ENCODE measurements around the gene CNTNAP2. TPM values are rescaled to one million over a fixed set of nuclear protein-coding genes. Genes with fewer than 3 reads are reported as not detected.

The CNTNAP2 gene
- total and polyA plus RNA-seq, 2 of the 8 experiments (the other 6 are each of a cell fraction or from before 2014, with no cell fraction given) = 27.9 to 71.0 TPM

- no peaks in the 10 kb centered on the region; a peak in 1 of 7 replicates for H3K4me1 ChIP-seq (replicated peaks in 1 of 4; ENCODE audit: control insufficient read depth in 3 of 4, insufficient read depth in 4 of 4, low read length in 3 of 4)
- 76% methylated on average over 1 of the region's 1 CpG; no CpG with 5 or more reads in 1 of the 2 experiments for WGBS, 2 experiments (ENCODE audit: extremely low coverage in 1 of 2, insufficient coverage in 1 of 2, insufficient read length in 1 of 2, insufficient replicate concordance in 2 of 2, low coverage in 1 of 2, low lambda C conversion rate in 2 of 2, missing lambda C conversion rate in 1 of 2)
- ChIA-PET POLR2A (ENCODE audit: partially characterized antibody) (no interaction called here), CTCF (ENCODE audit: partially characterized antibody) (no interaction called here)
- no peak overlapping the region for H2AFZ ChIP-seq (ENCODE audit: low read length)
- H3K4ac ChIP-seq (replicated peaks; ENCODE audit: insufficient read length, low read depth, low read length) = no peak overlapping the region
- H2AK5ac ChIP-seq (ENCODE audit: low read depth, low read length) = no peak overlapping the region
- no peak overlapping the region for H2BK20ac ChIP-seq (ENCODE audit: low read length)
- no peak overlapping the region for H3K56ac ChIP-seq (replicated peaks; ENCODE audit: insufficient read length, low read depth, low read length)
- FAIRE-seq = no peak
- no peak overlapping the region for H2BK5ac ChIP-seq (ENCODE audit: low read depth, low read length)
- no peaks in the 10 kb centered on the region for H3K79me2 ChIP-seq (ENCODE audit: control insufficient read depth in 1 of 2, insufficient read depth in 2 of 2, low read length in 2 of 2)
- H3K18ac ChIP-seq (ENCODE audit: extremely low read depth, low read length) = no peak overlapping the region
- no peak overlapping the region for H4K5ac ChIP-seq (ENCODE audit: insufficient read length, low read depth, low read length)
- H4K91ac ChIP-seq (replicated peaks; ENCODE audit: insufficient read length, low read length) = no peak overlapping the region
- H3K36me3 ChIP-seq (ENCODE audit: control insufficient read depth in 2 of 4, insufficient read depth in 4 of 4, low read length in 3 of 4) = no peaks in the 10 kb centered on the region
- H3K79me1 ChIP-seq (ENCODE audit: low read depth, low read length) = no peaks in the 10 kb centered on the region
- TF ChIP-seq HDAC2 (IDR thresholded peaks at IDR 0.05; ENCODE audit: borderline replicate concordance in 1 of 2, low read depth in 2 of 2, low read length in 2 of 2) = no peak
- TF ChIP-seq TEAD4 (IDR thresholded peaks at IDR 0.05; ENCODE audit: low read depth, low read length) = peak; percentile 71
- no peak overlapping the region for H3K23ac ChIP-seq (ENCODE audit: insufficient read length)
- no peak overlapping the region for H3K4me2 ChIP-seq (ENCODE audit: insufficient read depth in 1 of 2, low read depth in 2 of 2, low read length in 2 of 2)
- no peak overlapping the region for H3K4me3 ChIP-seq (ENCODE audit: extremely low read depth in 1 of 4, insufficient read depth in 2 of 4, low read depth in 3 of 4, low read length in 4 of 4)
- no peaks in the 10 kb centered on the region for H3K9me3 ChIP-seq (ENCODE audit: insufficient read depth in 2 of 2, low read depth in 1 of 2, low read length in 1 of 2)
- no peaks in the 10 kb centered on the region for H4K20me1 ChIP-seq (replicated peaks in 1 of 2; ENCODE audit: control insufficient read depth in 1 of 2, insufficient read depth in 2 of 2, low read length in 2 of 2)
- no peaks in the 10 kb centered on the region for H3K23me2 ChIP-seq (ENCODE audit: low read depth, low read length)
- H2BK120ac ChIP-seq (replicated peaks; ENCODE audit: low read depth, low read length) = no peak overlapping the region
- H2BK12ac ChIP-seq (ENCODE audit: low read depth, low read length) = no peak overlapping the region
- no peak overlapping the region for H3K9ac ChIP-seq (replicated peaks in 1 of 4; ENCODE audit: extremely low read depth in 1 of 4, low read depth in 3 of 4, low read length in 3 of 4)
- no peak overlapping the region for H3K27ac ChIP-seq (ENCODE audit: low read depth, low read length)
- DNase-seq (ENCODE audit: low read depth in 1 of 2, low spot score in 2 of 2) = no peak
- no peak overlapping the region for H2BK15ac ChIP-seq (ENCODE audit: low read length)
- H3K27me3 ChIP-seq (replicated peaks in 1 of 4; ENCODE audit: control insufficient read depth in 3 of 4, extremely low read depth in 1 of 4, insufficient read depth in 3 of 4, low read length in 3 of 4) = no peaks in the 10 kb centered on the region
- H3K14ac ChIP-seq (ENCODE audit: insufficient read length) = no peak overlapping the region
- H4K8ac ChIP-seq (ENCODE audit: extremely low read depth, insufficient read depth, low read length) = no peak overlapping the region
These were observed 1895.2 kb downstream of the CNTNAP2 start for GRCh38 chr7:148011753-148012152.
